WTC11 (cell line): ENCODE results near the gene UBE2F. TPM values are rescaled to one million over a fixed set of nuclear protein-coding genes. Genes with fewer than 3 reads are reported as not detected.

ENCODE experiments used
- ATAC-seq: fragments of 200-7000 bp; cut with Tn5 transposase; 2 replicates; pipeline ENCODE4 v1.10.0; 2021; ENCODE audit warnings: mild to moderate bottlenecking, moderate library complexity
- CTCF ChIA-PET: fragments of 300-600 bp; sonication (Branson Sonifier 250); formaldehyde crosslinking; loops from one replicate; lab custom pipeline; 2021; ENCODE audit warnings: antibody characterized with exemption; lab: Charles Lee
- POLR2A ChIA-PET: fragments of 350-600 bp; sonication (Branson Sonifier 250); formaldehyde crosslinking; loops from one replicate; lab custom pipeline; 2021; ENCODE audit warnings: antibody characterized with exemption; lab: Charles Lee
- DNase-seq: peaks from one replicate; pipeline ENCODE4 v3.0.0; 2021; ENCODE audit warnings: low spot score
- H3K27ac Mint-ChIP-seq: 2 replicates; pipeline ENCODE4 v1.8.0; 2021; ENCODE audit warnings: mixed read lengths
- H3K27me3 Mint-ChIP-seq: 2 replicates; pipeline ENCODE4 v1.8.0; 2021; ENCODE audit warnings: low read depth, mild to moderate bottlenecking, moderate library complexity, mixed read lengths
- H3K36me3 Mint-ChIP-seq: 2 replicates; pipeline ENCODE4 v1.8.0; 2021; ENCODE audit warnings: mixed read lengths
- H3K4me1 Mint-ChIP-seq: 2 replicates; pipeline ENCODE4 v1.8.0; 2022; ENCODE audit warnings: mixed read lengths
- H3K4me3 Mint-ChIP-seq: 2 replicates; pipeline ENCODE4 v1.8.0; 2021; ENCODE audit warnings: mild to moderate bottlenecking, moderate library complexity, mixed read lengths
- H3K9me3 Mint-ChIP-seq: 2 replicates; pipeline ENCODE4 v1.8.0; 2021; ENCODE audit warnings: mixed read lengths
- ESRRA ChIP-seq: sonication (generic); formaldehyde crosslinking; IDR thresholded peaks from 2 replicates; pipeline ENCODE4 v1.8.1; 2022; ENCODE audit warnings: mild to moderate bottlenecking, missing genetic modification reagents, borderline replicate concordance
- ETV6 ChIP-seq: sonication (generic); formaldehyde crosslinking; IDR thresholded peaks from 2 replicates; pipeline ENCODE4 v1.8.1; 2022; ENCODE audit warnings: mild to moderate bottlenecking, missing genetic modification reagents
- GABPB1 ChIP-seq: sonication (generic); formaldehyde crosslinking; IDR thresholded peaks from 2 replicates; pipeline ENCODE4 v1.8.1; 2023; ENCODE audit warnings: mild to moderate bottlenecking, missing genetic modification reagents
- GRHL2 ChIP-seq: fragments of 250-450 bp; sonication (Bioruptor Pico); IDR thresholded peaks from 2 replicates; pipeline ENCODE4 v1.8.0; 2022; ENCODE audit warnings: mild to moderate bottlenecking, moderate library complexity; ENCODE audit not compliant: insufficient replicate concordance, severe bottlenecking
- GTF2I ChIP-seq: fragments of 250-450 bp; sonication (Bioruptor Pico); conservative IDR thresholded peaks from 2 replicates; pipeline ENCODE4 v1.4.0; 2021; ENCODE audit warnings: mild to moderate bottlenecking
- JAZF1 ChIP-seq: fragments of 250-450 bp; sonication (Bioruptor Pico); IDR thresholded peaks from 2 replicates; pipeline ENCODE4 v1.9.0; 2021; ENCODE audit warnings: moderate library complexity, mild to moderate bottlenecking, inconsistent platforms
- NR2C2 ChIP-seq: sonication (generic); formaldehyde crosslinking; IDR thresholded peaks from 2 replicates; pipeline ENCODE4 v1.8.0; 2022; ENCODE audit warnings: mild to moderate bottlenecking, missing genetic modification reagents
- PRRX2 ChIP-seq: fragments of 250-450 bp; sonication (Bioruptor Pico); IDR thresholded peaks from 2 replicates; pipeline ENCODE4 v1.8.0; 2021; ENCODE audit warnings: mild to moderate bottlenecking
- SMAD3 ChIP-seq: sonication (generic); formaldehyde crosslinking; IDR thresholded peaks from 2 replicates; pipeline ENCODE4 v1.8.0; 2022; ENCODE audit warnings: missing genetic modification reagents, mild to moderate bottlenecking, borderline replicate concordance
- SOX15 ChIP-seq: fragments of 250-450 bp; sonication (Bioruptor Pico); IDR thresholded peaks from 2 replicates; pipeline ENCODE4 v1.9.0; 2021; ENCODE audit warnings: mild to moderate bottlenecking
- TEAD4 ChIP-seq: sonication (generic); formaldehyde crosslinking; IDR thresholded peaks from 2 replicates; pipeline ENCODE4 v1.8.0; 2022; ENCODE audit warnings: mild to moderate bottlenecking, missing genetic modification reagents
- ZNF263 ChIP-seq: sonication (generic); formaldehyde crosslinking; IDR thresholded peaks from 2 replicates; pipeline ENCODE4 v1.8.1; 2022; ENCODE audit warnings: low read depth, mild to moderate bottlenecking, moderate library complexity, missing genetic modification reagents
- ZNF317 ChIP-seq: sonication (generic); formaldehyde crosslinking; IDR thresholded peaks from 2 replicates; pipeline ENCODE4 v1.8.1; 2023; ENCODE audit warnings: low read depth, mild to moderate bottlenecking, moderate library complexity, missing genetic modification reagents, borderline replicate concordance
- ZNF396 ChIP-seq: fragments of 250-450 bp; sonication (Bioruptor Pico); IDR thresholded peaks from 2 replicates; pipeline ENCODE4 v1.8.0; 2021; ENCODE audit warnings: mild to moderate bottlenecking, moderate library complexity, borderline replicate concordance
- total RNA-seq: library from RNA; stranded (reverse); gene quantifications from 3 replicates; pipeline ENCODE4 v1.2.3, GENCODE V29; 2021
- TF ChIP-seq, protein P1 (sequence below): sonication (generic); formaldehyde crosslinking; conservative IDR thresholded peaks from 2 replicates; pipeline ENCODE4 v1.8.1; 2023; ENCODE audit warnings: mild to moderate bottlenecking, low read depth, missing genetic modification reagents, moderate library complexity
- TF ChIP-seq, protein P2 (sequence below): sonication (generic); formaldehyde crosslinking; IDR thresholded peaks from 2 replicates; pipeline ENCODE4 v1.8.1; 2023; ENCODE audit warnings: mild to moderate bottlenecking, missing genetic modification reagents, moderate library complexity
- TF ChIP-seq, protein P3 (sequence below): fragments of 250-450 bp; sonication (Bioruptor Pico); conservative IDR thresholded peaks from 2 replicates; pipeline ENCODE4 v1.9.0; 2021; ENCODE audit warnings: mild to moderate bottlenecking
- TF ChIP-seq, protein P4 (sequence below): fragments of 250-450 bp; sonication (Bioruptor Pico); IDR thresholded peaks from 2 replicates; pipeline ENCODE4 v1.9.0; 2021; ENCODE audit warnings: moderate library complexity, mild to moderate bottlenecking, inconsistent platforms, borderline replicate concordance
- TF ChIP-seq, protein P5 (sequence below): sonication (generic); formaldehyde crosslinking; IDR thresholded peaks from 2 replicates; pipeline ENCODE4 v1.8.0; 2022; ENCODE audit warnings: mild to moderate bottlenecking, missing genetic modification reagents
- TF ChIP-seq, protein P6 (sequence below): sonication (generic); formaldehyde crosslinking; IDR thresholded peaks from 2 replicates; pipeline ENCODE4 v1.8.1; 2023; ENCODE audit warnings: mild to moderate bottlenecking, missing genetic modification reagents
- TF ChIP-seq, protein P7 (sequence below): sonication (generic); formaldehyde crosslinking; IDR thresholded peaks from 2 replicates; pipeline ENCODE4 v1.8.0; 2023; ENCODE audit warnings: missing genetic modification reagents
- TF ChIP-seq, protein P8 (sequence below): sonication (generic); formaldehyde crosslinking; IDR thresholded peaks from 2 replicates; pipeline ENCODE4 v1.8.0; 2022; ENCODE audit warnings: mild to moderate bottlenecking, missing genetic modification reagents

Gene UBE2F
- total RNA-seq, 1 experiment from 2014 or later: 49.5 TPM

DNA sequence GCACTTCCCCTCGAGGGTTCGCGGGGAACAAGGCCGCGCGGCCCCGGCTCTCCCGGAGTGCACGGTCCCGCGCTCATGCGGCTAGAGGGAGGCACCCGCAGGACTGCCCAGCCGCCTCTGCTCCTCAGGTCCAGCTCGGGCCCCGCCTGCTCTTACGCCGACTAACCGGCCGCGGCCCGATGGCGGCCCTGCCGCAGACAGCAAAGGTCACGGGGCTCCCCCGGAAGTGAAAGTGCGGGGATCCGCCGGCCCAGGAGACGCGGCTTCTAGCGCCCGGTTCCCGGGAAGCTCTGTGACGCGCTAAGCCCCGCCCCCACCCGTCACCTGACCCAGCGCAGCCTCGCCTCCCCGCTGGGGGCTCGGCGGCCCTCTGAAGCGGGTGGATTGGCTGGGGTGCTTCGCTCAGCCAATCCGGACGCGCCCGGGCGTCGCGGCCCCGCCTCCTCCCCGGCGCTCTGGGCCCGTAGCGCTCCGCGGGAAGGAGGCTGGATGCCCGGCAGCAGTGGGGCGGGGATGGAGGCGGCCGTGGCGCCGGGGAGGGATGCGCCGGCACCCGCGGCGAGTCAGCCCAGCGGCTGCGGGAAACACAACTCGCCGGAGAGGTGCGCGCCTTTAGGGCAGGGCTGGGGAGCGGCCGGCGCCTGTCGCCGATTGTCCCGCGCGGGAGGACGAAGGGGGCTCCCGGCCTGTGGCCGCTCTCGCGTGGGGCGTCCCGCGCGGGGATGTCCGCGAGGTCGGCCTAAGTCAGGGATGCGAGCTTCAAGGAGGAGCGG is 93.9 kb downstream of the UBE2F start, which contains the start of gene SCLY:
SCLY (plus strand) TSS at position 460 of the 773 bp plus-strand sequence; CDS start at position 514, 54 bp downstream.
- Mint-ChIP-seq H3K9me3 (peaks cover 8% of the 10 kb centered on the region), H3K4me1 (peaks cover 33% of the 10 kb centered on the region), H3K36me3 (peaks cover 21% of the 10 kb centered on the region), H3K27me3 (no peaks in the 10 kb centered on the region), H3K27ac (peak within 1 kb of the TSS; percentile 96), H3K4me3 (peak within 1 kb of the TSS; percentile 89)
- ATAC-seq: peak; percentile 96
- ChIA-PET CTCF (interaction anchor here (0.5 to 1.7 kb wide), 8 partner anchors 30 to 202 kb away, joined by 3 to 9 read pairs (median 4); no protein-coding TSS in a partner anchor), POLR2A (interaction anchor here (0.6 to 1.0 kb wide), 6 partner anchors 9 to 333 kb away, joined by 3 to 4 read pairs (median 3); no protein-coding TSS in a partner anchor)
- peak; percentile 96 for DNase-seq
- TF ChIP-seq GTF2I (CRISPR knock-in tag) (no peak), ZNF263 (CRISPR knock-in tag) (no peak), NR2C2 (peak; percentile 97), SOX15 (CRISPR knock-in tag) (no peak), TEAD4 (CRISPR knock-in tag) (no peak), ZNF317 (CRISPR knock-in tag) (peak; percentile 25; the same call in 1 of the 2 replicates), ESRRA (peak; percentile 52; the same call in 1 of the 2 replicates), GABPB1 (CRISPR knock-in tag) (peak; percentile 73), SMAD3 (CRISPR knock-in tag) (no peak), ETV6 (peak; percentile 79), ZNF396 (CRISPR knock-in tag) (no peak), JAZF1 (CRISPR knock-in tag) (no peak), GRHL2 (CRISPR knock-in tag) (no peak), PRRX2 (CRISPR knock-in tag) (0 out of 2 replicates have a peak, but pooled peaks have one; percentile 45)
- TF ChIP-seq, protein P1, sequence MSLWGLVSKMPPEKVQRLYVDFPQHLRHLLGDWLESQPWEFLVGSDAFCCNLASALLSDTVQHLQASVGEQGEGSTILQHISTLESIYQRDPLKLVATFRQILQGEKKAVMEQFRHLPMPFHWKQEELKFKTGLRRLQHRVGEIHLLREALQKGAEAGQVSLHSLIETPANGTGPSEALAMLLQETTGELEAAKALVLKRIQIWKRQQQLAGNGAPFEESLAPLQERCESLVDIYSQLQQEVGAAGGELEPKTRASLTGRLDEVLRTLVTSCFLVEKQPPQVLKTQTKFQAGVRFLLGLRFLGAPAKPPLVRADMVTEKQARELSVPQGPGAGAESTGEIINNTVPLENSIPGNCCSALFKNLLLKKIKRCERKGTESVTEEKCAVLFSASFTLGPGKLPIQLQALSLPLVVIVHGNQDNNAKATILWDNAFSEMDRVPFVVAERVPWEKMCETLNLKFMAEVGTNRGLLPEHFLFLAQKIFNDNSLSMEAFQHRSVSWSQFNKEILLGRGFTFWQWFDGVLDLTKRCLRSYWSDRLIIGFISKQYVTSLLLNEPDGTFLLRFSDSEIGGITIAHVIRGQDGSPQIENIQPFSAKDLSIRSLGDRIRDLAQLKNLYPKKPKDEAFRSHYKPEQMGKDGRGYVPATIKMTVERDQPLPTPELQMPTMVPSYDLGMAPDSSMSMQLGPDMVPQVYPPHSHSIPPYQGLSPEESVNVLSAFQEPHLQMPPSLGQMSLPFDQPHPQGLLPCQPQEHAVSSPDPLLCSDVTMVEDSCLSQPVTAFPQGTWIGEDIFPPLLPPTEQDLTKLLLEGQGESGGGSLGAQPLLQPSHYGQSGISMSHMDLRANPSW (CRISPR knock-in tag): no peak
- TF ChIP-seq, protein P2, sequence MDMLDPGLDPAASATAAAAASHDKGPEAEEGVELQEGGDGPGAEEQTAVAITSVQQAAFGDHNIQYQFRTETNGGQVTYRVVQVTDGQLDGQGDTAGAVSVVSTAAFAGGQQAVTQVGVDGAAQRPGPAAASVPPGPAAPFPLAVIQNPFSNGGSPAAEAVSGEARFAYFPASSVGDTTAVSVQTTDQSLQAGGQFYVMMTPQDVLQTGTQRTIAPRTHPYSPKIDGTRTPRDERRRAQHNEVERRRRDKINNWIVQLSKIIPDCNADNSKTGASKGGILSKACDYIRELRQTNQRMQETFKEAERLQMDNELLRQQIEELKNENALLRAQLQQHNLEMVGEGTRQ: peak; percentile 97
- TF ChIP-seq, protein P3, sequence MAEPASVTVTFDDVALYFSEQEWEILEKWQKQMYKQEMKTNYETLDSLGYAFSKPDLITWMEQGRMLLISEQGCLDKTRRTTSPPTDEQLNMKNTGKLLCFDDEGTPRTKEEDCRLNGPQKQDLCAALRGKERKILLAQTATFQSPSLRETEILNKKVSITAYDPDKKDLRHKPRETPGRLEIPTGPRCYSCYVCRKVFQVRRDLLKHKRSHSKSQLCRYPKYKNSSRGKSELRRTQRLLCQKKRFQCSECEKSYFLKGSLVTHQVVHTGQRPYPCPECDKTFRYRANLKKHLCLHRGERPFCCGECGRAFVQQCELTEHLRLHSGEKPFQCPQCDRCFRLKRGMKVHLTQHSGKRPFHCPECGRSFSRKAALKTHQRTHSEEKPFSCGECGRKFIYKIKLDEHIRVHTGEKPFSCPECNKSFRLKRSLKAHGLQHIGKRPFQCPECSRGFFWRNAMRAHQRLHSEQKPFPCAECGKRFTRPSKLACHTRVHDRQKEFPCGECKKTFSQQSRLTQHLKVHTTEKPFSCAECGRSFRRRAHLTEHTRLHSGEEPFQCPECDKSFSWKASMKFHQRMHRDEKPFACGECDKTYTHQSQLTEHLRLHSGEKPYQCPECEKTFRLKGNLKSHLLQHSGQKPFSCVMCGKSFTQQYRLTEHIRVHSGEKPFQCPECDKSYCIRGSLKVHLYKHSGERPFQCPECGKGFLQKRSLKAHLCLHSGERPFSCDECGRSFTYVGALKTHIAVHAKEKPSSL (CRISPR knock-in tag): no peak
- TF ChIP-seq, protein P4, sequence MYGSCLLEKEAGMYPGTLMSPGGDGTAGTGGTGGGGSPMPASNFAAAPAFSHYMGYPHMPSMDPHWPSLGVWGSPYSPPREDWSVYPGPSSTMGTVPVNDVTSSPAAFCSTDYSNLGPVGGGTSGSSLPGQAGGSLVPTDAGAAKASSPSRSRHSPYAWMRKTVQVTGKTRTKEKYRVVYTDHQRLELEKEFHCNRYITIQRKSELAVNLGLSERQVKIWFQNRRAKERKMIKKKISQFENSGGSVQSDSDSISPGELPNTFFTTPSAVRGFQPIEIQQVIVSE (CRISPR knock-in tag): no peak
- TF ChIP-seq, protein P5, sequence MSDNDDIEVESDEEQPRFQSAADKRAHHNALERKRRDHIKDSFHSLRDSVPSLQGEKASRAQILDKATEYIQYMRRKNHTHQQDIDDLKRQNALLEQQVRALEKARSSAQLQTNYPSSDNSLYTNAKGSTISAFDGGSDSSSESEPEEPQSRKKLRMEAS (CRISPR knock-in tag): peak; percentile 44; the same call in 1 of the 2 replicates
- TF ChIP-seq, protein P6, sequence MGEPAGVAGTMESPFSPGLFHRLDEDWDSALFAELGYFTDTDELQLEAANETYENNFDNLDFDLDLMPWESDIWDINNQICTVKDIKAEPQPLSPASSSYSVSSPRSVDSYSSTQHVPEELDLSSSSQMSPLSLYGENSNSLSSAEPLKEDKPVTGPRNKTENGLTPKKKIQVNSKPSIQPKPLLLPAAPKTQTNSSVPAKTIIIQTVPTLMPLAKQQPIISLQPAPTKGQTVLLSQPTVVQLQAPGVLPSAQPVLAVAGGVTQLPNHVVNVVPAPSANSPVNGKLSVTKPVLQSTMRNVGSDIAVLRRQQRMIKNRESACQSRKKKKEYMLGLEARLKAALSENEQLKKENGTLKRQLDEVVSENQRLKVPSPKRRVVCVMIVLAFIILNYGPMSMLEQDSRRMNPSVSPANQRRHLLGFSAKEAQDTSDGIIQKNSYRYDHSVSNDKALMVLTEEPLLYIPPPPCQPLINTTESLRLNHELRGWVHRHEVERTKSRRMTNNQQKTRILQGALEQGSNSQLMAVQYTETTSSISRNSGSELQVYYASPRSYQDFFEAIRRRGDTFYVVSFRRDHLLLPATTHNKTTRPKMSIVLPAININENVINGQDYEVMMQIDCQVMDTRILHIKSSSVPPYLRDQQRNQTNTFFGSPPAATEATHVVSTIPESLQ (CRISPR knock-in tag): no peak
- TF ChIP-seq, protein P7, sequence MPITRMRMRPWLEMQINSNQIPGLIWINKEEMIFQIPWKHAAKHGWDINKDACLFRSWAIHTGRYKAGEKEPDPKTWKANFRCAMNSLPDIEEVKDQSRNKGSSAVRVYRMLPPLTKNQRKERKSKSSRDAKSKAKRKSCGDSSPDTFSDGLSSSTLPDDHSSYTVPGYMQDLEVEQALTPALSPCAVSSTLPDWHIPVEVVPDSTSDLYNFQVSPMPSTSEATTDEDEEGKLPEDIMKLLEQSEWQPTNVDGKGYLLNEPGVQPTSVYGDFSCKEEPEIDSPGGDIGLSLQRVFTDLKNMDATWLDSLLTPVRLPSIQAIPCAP (CRISPR knock-in tag): no peak
- TF ChIP-seq, protein P8, sequence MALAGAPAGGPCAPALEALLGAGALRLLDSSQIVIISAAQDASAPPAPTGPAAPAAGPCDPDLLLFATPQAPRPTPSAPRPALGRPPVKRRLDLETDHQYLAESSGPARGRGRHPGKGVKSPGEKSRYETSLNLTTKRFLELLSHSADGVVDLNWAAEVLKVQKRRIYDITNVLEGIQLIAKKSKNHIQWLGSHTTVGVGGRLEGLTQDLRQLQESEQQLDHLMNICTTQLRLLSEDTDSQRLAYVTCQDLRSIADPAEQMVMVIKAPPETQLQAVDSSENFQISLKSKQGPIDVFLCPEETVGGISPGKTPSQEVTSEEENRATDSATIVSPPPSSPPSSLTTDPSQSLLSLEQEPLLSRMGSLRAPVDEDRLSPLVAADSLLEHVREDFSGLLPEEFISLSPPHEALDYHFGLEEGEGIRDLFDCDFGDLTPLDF (CRISPR knock-in tag): no peak
